Subcutaneous adipose tissue (tissue), 4 donors: ENCODE measurements around the gene ZBTB11. TPM values are rescaled to one million over a fixed set of nuclear protein-coding genes. Genes with fewer than 3 reads are reported as not detected.

ENCODE experiments used
- total RNA-seq, 4 donors: library from RNA; depleted of rRNA; stranded (reverse); fragments of >200 nt; gene quantifications; one replicate each; pipeline ENCODE4 v1.1.0, GENCODE V29; 2016
- TF ChIP-seq, protein P1 (sequence below): fragments of 450-650 bp; IDR thresholded peaks from one replicate; pipeline ENCODE4 v1.5.1; 2016; ENCODE audit warnings: low read depth, mild to moderate bottlenecking, control low read depth, antibody characterized with exemption, moderate library complexity

ZBTB11 gene
- total RNA-seq, 4 donors from 2014 or later, result 16.0 to 20.4 (median 20.1) TPM

DNA sequence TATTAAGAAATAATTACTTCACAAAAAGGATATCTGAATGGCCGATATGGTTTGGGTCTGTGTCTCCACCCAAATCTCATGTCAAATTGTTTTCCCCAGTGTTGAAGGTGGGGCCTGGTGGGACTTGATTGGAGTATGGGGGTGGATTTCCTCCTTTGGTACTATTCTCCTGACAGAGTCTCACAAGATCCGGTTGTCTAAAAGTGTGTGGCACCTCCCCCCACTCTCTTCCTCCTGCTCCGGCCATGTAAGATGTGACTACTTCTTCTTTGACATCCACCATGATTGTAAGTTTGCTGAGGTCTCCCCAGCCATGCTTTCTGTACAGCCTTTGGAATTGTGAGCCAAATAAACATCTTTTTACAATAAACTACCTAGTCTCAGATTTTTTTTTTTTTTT is 34.5 kb downstream of the ZBTB11 start:
- TF ChIP-seq, protein P1, sequence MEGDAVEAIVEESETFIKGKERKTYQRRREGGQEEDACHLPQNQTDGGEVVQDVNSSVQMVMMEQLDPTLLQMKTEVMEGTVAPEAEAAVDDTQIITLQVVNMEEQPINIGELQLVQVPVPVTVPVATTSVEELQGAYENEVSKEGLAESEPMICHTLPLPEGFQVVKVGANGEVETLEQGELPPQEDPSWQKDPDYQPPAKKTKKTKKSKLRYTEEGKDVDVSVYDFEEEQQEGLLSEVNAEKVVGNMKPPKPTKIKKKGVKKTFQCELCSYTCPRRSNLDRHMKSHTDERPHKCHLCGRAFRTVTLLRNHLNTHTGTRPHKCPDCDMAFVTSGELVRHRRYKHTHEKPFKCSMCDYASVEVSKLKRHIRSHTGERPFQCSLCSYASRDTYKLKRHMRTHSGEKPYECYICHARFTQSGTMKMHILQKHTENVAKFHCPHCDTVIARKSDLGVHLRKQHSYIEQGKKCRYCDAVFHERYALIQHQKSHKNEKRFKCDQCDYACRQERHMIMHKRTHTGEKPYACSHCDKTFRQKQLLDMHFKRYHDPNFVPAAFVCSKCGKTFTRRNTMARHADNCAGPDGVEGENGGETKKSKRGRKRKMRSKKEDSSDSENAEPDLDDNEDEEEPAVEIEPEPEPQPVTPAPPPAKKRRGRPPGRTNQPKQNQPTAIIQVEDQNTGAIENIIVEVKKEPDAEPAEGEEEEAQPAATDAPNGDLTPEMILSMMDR, result no peak

DNA sequence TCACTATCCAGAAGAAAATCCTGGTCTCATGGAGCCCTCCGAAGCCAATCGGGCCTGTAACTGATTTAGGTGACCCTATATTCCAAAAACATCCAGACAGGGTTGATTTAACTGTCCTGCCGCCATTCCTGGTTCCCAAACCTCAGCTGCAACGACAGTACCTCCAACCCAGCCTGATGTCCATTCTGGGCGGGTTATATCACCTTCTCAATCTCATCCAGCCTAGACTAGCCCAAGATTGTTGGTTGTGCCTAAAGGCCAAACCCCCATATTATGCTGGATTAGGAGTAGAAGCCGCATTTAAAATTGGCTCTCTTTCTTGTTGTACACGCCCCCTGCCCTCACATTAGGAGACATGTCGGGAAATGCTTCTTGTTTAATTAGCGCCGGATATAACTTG is 36.7 kb downstream of the ZBTB11 start:
- TF ChIP-seq, protein P1, result no peak

DNA sequence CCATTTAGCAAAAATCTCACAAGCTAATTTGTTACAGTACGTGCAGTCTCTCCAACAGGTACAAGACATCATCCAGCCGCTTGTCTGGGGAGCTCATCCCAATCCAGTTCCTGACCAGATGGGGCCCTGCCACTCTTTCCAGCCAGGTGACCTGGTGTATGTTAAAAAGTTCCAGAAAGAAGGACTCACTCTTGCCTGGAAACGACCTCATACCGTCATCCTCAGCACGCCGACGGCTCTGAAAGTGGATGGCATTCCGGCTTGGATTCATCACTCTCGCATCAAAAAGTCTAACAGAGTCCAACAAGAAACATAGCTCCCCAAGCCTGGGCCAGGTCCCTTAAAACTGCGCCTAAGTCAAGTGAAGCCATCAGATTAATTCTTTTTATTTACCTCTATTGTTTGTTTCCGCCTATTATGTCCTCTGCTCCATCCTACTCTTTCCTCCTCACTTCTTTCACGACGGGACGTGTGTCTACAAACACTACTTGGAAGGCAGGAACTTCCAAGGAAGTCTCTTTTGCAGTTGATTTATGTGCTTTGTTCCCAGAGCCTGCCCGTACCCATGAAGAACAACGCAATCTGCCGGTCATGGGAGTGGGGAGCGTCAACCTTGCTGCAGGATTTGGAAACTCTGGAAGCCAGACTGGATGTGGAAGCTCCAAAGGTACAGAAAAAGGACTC is 37.5 kb downstream of the ZBTB11 start:
- TF ChIP-seq, protein P1, result no peak

DNA sequence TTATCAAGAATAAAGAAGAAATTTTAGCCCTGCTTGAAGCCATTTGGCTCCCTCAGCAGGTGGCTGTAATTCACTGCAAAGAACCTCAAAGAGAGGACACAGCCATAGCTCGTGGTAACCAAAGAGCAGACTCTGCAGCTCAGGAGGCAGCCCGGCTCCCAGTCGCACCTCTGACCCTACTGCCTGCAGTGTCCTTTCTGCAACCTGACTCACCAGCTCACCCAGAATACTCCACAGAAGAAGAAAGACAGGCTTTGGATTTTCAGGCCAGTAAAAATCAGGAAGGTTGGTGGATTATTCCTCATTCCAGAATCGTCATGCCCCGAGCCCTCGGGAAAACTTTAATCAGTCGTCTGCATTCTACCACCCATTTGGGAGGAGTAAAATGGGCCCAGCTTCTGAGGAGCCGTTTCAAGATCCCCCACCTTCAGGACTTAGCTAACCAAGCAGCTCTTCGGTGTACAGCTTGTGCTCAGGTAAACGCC is 38.6 kb downstream of the ZBTB11 start:
- TF ChIP-seq, protein P1, result no peak

DNA sequence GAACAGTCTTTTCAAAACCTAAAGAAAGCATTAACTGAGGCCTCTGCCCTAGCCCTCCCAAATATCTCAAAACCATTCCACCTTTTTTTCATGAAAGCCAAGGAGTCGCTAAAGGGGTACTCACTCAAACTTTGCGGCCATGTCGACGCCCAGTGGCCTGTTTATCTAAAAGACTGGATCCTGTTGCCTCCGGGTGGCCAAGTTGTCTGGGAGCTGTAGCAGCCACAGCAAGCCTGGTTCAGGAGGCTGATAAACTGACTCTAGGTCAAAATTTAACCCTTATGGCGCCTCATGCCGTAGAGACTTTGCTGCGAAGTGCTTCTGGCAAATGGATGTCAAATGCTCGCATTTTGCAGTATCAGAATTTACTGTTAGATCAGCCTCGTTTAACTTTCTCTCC is 39.5 kb downstream of the ZBTB11 start:
- TF ChIP-seq, protein P1, result no peak

DNA sequence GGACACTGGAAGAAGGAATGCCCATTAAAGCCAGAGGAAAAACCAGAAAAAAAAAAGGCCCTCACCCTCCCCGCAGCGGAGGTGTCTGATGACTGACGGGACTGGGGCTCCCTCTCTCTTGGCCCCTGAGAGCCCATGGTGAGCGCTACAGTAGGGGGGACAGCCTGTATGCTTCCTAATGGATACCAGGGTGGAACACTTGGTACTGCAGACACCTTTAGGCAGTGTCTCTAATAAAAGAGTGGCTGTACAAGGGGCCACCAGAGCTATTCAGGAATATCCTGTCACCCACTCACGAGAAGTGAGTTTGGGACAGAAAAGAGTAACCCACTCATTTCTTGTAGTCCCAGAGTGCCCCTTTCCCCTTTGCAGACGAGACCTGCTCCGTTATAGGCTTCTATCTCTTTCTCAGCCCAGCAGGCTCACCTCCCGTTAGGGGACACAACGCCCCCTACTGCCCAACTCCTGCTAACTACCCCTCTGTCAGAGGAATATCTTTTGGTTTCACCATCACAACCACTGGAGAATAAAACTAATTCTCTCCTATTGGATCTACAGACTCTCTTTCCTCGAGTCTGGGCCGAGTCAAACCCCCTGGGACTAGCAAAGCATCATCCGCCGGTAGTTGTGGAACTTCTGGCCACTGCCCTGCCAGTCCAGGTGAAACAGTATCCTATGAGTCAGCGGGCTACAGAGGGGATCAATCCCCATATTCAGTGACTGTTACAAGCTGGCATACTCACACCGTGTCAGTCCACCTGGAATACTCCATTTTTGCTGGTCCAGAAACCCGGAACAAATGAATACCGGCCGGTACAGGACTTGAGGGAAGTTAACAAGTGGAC is 40.8 kb downstream of the ZBTB11 start:
- TF ChIP-seq, protein P1, result no peak

DNA sequence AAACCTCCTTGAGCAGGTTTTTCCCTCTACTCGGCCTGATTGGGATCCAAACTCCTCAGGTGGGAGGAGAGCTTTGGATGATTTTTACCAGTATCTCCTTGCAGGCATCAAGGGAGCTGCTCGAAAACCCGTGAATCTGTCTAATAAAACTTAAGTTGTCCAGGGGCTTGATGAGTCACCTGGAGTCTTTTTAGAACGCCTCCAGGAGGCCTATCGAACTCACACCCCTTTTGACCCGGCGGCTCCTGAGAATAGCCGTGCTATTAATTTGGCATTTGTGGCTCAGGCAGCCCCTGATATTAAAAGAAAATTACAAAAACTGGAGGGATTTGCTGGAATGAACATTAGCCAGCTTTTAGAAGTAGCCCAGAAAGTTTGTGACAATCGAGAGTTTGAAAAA is 41.6 kb downstream of the ZBTB11 start:
- TF ChIP-seq, protein P1, result no peak
